Esophagus squamous epithelium (tissue), 5 donors: Measurements from ENCODE around the gene EVL. TPM values are rescaled to one million over a fixed set of nuclear protein-coding genes. Genes with fewer than 3 reads are reported as not detected.

Experiments
- DNase-seq: peaks from one replicate; lab custom pipeline; 2025; lab: John Stamatoyannopoulos, UW
- H3K27ac ChIP-seq, 4 donors: fragments of 200-600 bp; sonication (generic); one replicate each; pipeline ENCODE4 v1.5.1; 2016 to 2019; ENCODE audit warnings: mild to moderate bottlenecking in 1 of 4
- H3K27me3 ChIP-seq, 4 donors: fragments of 200-600 bp; sonication (generic); 1 replicate in 3 of 4; 2 replicates in 1 of 4; pipeline versions ENCODE4 v1.5.1 to v1.6.0; 2017 to 2021; ENCODE audit warnings: antibody characterized with exemption in 1 of 4
- H3K36me3 ChIP-seq, 3 donors: fragments of 200-600 bp; sonication (generic); one replicate each; pipeline ENCODE4 v1.5.1; 2016 to 2019
- H3K4me1 ChIP-seq, 3 donors: fragments of 200-600 bp; sonication (generic); one replicate each; pipeline ENCODE4 v1.5.1; 2017 to 2019
- H3K4me3 ChIP-seq, 4 donors: fragments of 200-600 bp; sonication (generic); 1 replicate in 3 of 4; 2 replicates in 1 of 4; pipeline ENCODE4 v1.5.1; 2016 to 2019; ENCODE audit warnings: mild to moderate bottlenecking in 2 of 4, moderate library complexity in 1 of 4
- H3K9me3 ChIP-seq, 3 donors: fragments of 200-600 bp; sonication (generic); one replicate each; pipeline ENCODE4 v1.5.1; 2016 to 2019
- CTCF ChIP-seq, 6 experiments: fragments of 450-650 bp in 4 of 6; fragments of 200-600 bp in 2 of 6; sonication (generic) in 2 of 6; IDR thresholded peaks; one replicate each; pipeline ENCODE4 v1.5.1; 2016 to 2019; ENCODE audit warnings: antibody characterized with exemption in 6 of 6, mild to moderate bottlenecking in 4 of 6, moderate library complexity in 4 of 6
- POLR2A ChIP-seq, 4 donors: fragments of 450-650 bp; IDR thresholded peaks; one replicate each; pipeline ENCODE4 v1.6.1; 2017; ENCODE audit warnings: antibody characterized with exemption in 4 of 4, mild to moderate bottlenecking in 4 of 4, moderate library complexity in 3 of 4
- WGBS, 2 donors: methylation state at CpG; one replicate each; pipeline ENCODE4 v1.1.5; 2018; 5-methylcytosine and 5-hydroxymethylcytosine counted together
- intact Hi-C: fragments of 100-400 bp; cut with DNase I; formaldehyde crosslinking; loops from one replicate; pipeline ENCODE4 v1.15.0; 2022
- total RNA-seq, 4 donors: library from RNA; depleted of rRNA; stranded (reverse); fragments of >200 nt; gene quantifications; one replicate each; pipeline ENCODE4 v1.1.0, GENCODE V29; 2016
- donor health status: DM: yes; HTN: yes; CAD: no.

The EVL gene
- total RNA-seq, 4 donors from 2014 or later = 20.0 to 61.2 (median 25.8) TPM

GRCh38 chr14:100065942-100066574 is 836 bp downstream of the EVL start:
- Histone ChIP-seq H3K4me1 (peaks cover 15 to 54% (median 18%) of the 10 kb centered on the region in 3 donors), H3K4me3 (peak overlapping the region in 2 of 4 donors; percentile 17 to 44), H3K9me3 (no peaks in the 10 kb centered on the region), H3K27ac (peak overlapping the region; percentile 66 to 90 (median 74)), H3K27me3 (no peaks in the 10 kb centered on the region), H3K36me3 (no peaks in the 10 kb centered on the region)
- no peak for DNase-seq
- intact Hi-C loops = no loop called here
- WGBS, 2 donors = 62 to 70% methylated on average over 10 of the region's 10 CpGs
- no peak for TF ChIP-seq CTCF (IDR thresholded peaks at IDR 0.05)
- TF ChIP-seq POLR2A (IDR thresholded peaks at IDR 0.05) = peak in 1 of 4 donors; percentile 14

GRCh38 chr14:100066962-100067361 is 1.7 kb downstream of the EVL start:
- peak overlapping the region; percentile 80 to 90 (median 82) for H3K27ac ChIP-seq
- no peaks in the 10 kb centered on the region for H3K9me3 ChIP-seq
- peak overlapping the region in 3 of 4 donors; percentile 13 to 44 (median 31) for H3K4me3 ChIP-seq
- intact Hi-C loops = no loop called here
- 68 to 78% methylated on average over 9 to 10 of the region's 10 CpGs for WGBS, 2 donors
- H3K4me1 ChIP-seq = peaks cover 15 to 45% (median 18%) of the 10 kb centered on the region in 3 donors
- no peak for TF ChIP-seq CTCF (IDR thresholded peaks at IDR 0.05)
- no peak for TF ChIP-seq POLR2A (IDR thresholded peaks at IDR 0.05)
- no peaks in the 10 kb centered on the region for H3K36me3 ChIP-seq
- no peak for DNase-seq
- no peaks in the 10 kb centered on the region for H3K27me3 ChIP-seq

GRCh38 chr14:100067481-100067880 is 2.3 kb downstream of the EVL start:
- WGBS, 2 donors = 73 to 84% methylated on average over 5 to 6 of the region's 6 CpGs
- intact Hi-C loops = no loop called here
- Histone ChIP-seq H3K4me1 (peaks cover 15 to 46% (median 18%) of the 10 kb centered on the region in 3 donors), H3K27me3 (no peaks in the 10 kb centered on the region), H3K4me3 (peak overlapping the region in 3 of 4 donors; percentile 13 to 44 (median 31)), H3K9me3 (no peaks in the 10 kb centered on the region), H3K36me3 (no peaks in the 10 kb centered on the region), H3K27ac (peak overlapping the region; percentile 80 to 90 (median 82))
- no peak for TF ChIP-seq CTCF (IDR thresholded peaks at IDR 0.05)
- no peak for TF ChIP-seq POLR2A (IDR thresholded peaks at IDR 0.05)
- DNase-seq = no peak

- H3K4me1 ChIP-seq = peaks cover 15 to 54% (median 18%) of the 10 kb centered on the region in 3 donors
- DNase-seq = peak; percentile 23
These were observed 3.0 kb downstream of the EVL start for GRCh38 chr14:100067971-100068959.

More at GRCh38 chr14:100067971-100068959, 3.0 kb downstream of the EVL start:
- Histone ChIP-seq H3K27ac (peak overlapping the region; percentile 80 to 90 (median 82)), H3K4me3 (peak overlapping the region in 3 of 4 donors; percentile 8 to 44 (median 31)), H3K36me3 (no peaks in the 10 kb centered on the region), H3K27me3 (no peaks in the 10 kb centered on the region), H3K9me3 (no peaks in the 10 kb centered on the region)
- intact Hi-C loops = no loop called here
- TF ChIP-seq CTCF (IDR thresholded peaks at IDR 0.05) (no peak), POLR2A (IDR thresholded peaks at IDR 0.05) (peak in 1 of 4 donors; percentile 51)
- WGBS, 2 donors = 39 to 45% methylated on average over 18 of the region's 18 CpGs
